Lower leg skin (tissue), 3 donors: ENCODE measurements around the gene LRRC8B.

Source experiments
- POLR2A ChIP-seq, 2 donors: fragments of 450-650 bp; IDR thresholded peaks; one replicate each; pipeline ENCODE4 v1.6.1; 2016 to 2017; ENCODE audit warnings: antibody characterized with exemption in 2 of 2, mild to moderate bottlenecking in 1 of 2, moderate library complexity in 1 of 2
- TF ChIP-seq, protein P1 (sequence below), 3 donors: fragments of 450-650 bp; IDR thresholded peaks; one replicate each; pipeline ENCODE4 v1.5.1; 2016; ENCODE audit warnings: antibody characterized with exemption in 3 of 3, mild to moderate bottlenecking in 3 of 3, moderate library complexity in 2 of 3

DNA sequence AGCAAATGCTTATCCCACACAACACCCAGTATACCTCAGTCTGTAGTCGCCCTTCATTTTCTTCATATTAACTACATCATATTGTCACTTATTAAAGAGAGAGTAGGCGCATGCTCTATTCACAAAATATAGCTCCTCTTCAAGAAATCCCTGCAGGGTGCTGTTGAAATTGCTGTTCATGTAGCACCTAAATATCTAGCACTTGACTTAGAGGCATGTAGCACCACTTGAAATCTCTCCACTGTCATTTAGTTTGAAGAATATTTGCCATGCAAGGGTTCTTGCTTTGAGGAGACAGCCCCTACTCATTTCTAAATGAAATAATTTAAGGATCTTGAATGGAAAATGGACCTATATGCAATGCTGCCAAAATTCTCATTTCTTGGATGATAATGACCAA is 20.9 kb upstream of the LRRC8B start:
- TF ChIP-seq, protein P1, sequence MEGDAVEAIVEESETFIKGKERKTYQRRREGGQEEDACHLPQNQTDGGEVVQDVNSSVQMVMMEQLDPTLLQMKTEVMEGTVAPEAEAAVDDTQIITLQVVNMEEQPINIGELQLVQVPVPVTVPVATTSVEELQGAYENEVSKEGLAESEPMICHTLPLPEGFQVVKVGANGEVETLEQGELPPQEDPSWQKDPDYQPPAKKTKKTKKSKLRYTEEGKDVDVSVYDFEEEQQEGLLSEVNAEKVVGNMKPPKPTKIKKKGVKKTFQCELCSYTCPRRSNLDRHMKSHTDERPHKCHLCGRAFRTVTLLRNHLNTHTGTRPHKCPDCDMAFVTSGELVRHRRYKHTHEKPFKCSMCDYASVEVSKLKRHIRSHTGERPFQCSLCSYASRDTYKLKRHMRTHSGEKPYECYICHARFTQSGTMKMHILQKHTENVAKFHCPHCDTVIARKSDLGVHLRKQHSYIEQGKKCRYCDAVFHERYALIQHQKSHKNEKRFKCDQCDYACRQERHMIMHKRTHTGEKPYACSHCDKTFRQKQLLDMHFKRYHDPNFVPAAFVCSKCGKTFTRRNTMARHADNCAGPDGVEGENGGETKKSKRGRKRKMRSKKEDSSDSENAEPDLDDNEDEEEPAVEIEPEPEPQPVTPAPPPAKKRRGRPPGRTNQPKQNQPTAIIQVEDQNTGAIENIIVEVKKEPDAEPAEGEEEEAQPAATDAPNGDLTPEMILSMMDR (IDR thresholded peaks at IDR 0.05): no peak
- no peak for TF ChIP-seq POLR2A (IDR thresholded peaks at IDR 0.05)
